GM12874 (cell line): Measurements from ENCODE around the gene NOL7.

Experiments
- CTCF ChIP-seq: IDR thresholded peaks from 2 replicates; pipeline ENCODE4 v1.5.1; 2011; ENCODE audit warnings: low read depth, mild to moderate bottlenecking, control low read depth, low read length, moderate library complexity; ENCODE audit not compliant: insufficient read depth

The NOL7 gene

GRCh38 chr6:13666194-13667105 is 51.3 kb downstream of the NOL7 start:
- TF ChIP-seq CTCF = no peak

GRCh38 chr6:13667655-13668054 is 52.5 kb downstream of the NOL7 start:
- TF ChIP-seq CTCF = no peak

GRCh38 chr6:13668291-13668928 is 53.3 kb downstream of the NOL7 start:
- TF ChIP-seq CTCF = no peak

- TF ChIP-seq CTCF = no peak
Measured at GRCh38 chr6:13669476-13669875, 54.3 kb downstream of the NOL7 start.
